Measurements from ENCODE around the gene SPOP. TPM values are rescaled to one million over a fixed set of nuclear protein-coding genes. Genes with fewer than 3 reads are reported as not detected.
"Not testable (repeated sequence)": the region's sequence is repeated elsewhere in the genome, so short reads cannot be mapped to it uniquely, and the experiment has no call there.

The SPOP gene
- total RNA-seq, 1 experiment from 2014 or later: 79.9 TPM

GRCh38 chr17:49551221-49552069, 126.5 kb downstream of the SPOP start:
- CTCF ChIA-PET: no interaction called here
- intact Hi-C loops (cut with micrococcal nuclease; ENCODE audit: unreplicated experiment): loop anchor here (2.0 kb wide), 1 partner anchor 237 kb away; no protein-coding TSS in a partner anchor
- BruUV-seq (replicated peaks): no TSS peak

GRCh38 chr17:49550764-49551163, 127.1 kb downstream of the SPOP start:
- H3K27me3 Mint-ChIP-seq (ENCODE audit: unreplicated experiment): peaks cover 37% of the 10 kb centered on the region
- DNase-seq; H3K27ac Mint-ChIP-seq (ENCODE audit: unreplicated experiment); intact Hi-C loops (cut with micrococcal nuclease; ENCODE audit: unreplicated experiment); H3K4me1 Mint-ChIP-seq (ENCODE audit: low read depth, unreplicated experiment); H3K9me3 Mint-ChIP-seq (ENCODE audit: low read depth, unreplicated experiment); BruUV-seq (replicated peaks); H3K36me3 Mint-ChIP-seq (ENCODE audit: insufficient read depth, unreplicated experiment); H3K4me3 Mint-ChIP-seq (ENCODE audit: low read depth, unreplicated experiment): not testable (repeated sequence)
- CTCF ChIA-PET: interaction anchor here (0.6 kb wide), 1 partner anchor 17 kb away, joined by 3 read pairs; no protein-coding TSS in a partner anchor

More at GRCh38 chr17:49551221-49552069, 126.5 kb downstream of the SPOP start:
- Mint-ChIP-seq H3K27ac (ENCODE audit: unreplicated experiment) (no peak overlapping the region), H3K9me3 (ENCODE audit: low read depth, unreplicated experiment) (no peaks in the 10 kb centered on the region), H3K4me3 (ENCODE audit: low read depth, unreplicated experiment) (no peak overlapping the region), H3K36me3 (ENCODE audit: insufficient read depth, unreplicated experiment) (no peaks in the 10 kb centered on the region), H3K27me3 (ENCODE audit: unreplicated experiment) (peaks cover 36% of the 10 kb centered on the region), H3K4me1 (ENCODE audit: low read depth, unreplicated experiment) (no peaks in the 10 kb centered on the region)
- DNase-seq: no peak
- TF ChIP-seq CTCF (IDR thresholded peaks at IDR 0.05; ENCODE audit: unreplicated experiment): no peak

- Mint-ChIP-seq H3K27ac (ENCODE audit: unreplicated experiment) (no peak overlapping the region), H3K27me3 (ENCODE audit: unreplicated experiment) (peaks cover 37% of the 10 kb centered on the region), H3K9me3 (ENCODE audit: low read depth, unreplicated experiment) (no peaks in the 10 kb centered on the region), H3K36me3 (ENCODE audit: insufficient read depth, unreplicated experiment) (no peaks in the 10 kb centered on the region), H3K4me1 (ENCODE audit: low read depth, unreplicated experiment) (no peaks in the 10 kb centered on the region), H3K4me3 (ENCODE audit: low read depth, unreplicated experiment) (no peak overlapping the region)
- CTCF ChIA-PET: interaction anchor here (0.6 kb wide), 2 partner anchors 18 to 175 kb away, joined by 3 to 4 read pairs; no protein-coding TSS in a partner anchor
- BruUV-seq (replicated peaks): no TSS peak
- DNase-seq: no peak
- TF ChIP-seq CTCF (IDR thresholded peaks at IDR 0.05; ENCODE audit: unreplicated experiment): no peak
- intact Hi-C loops (cut with micrococcal nuclease; ENCODE audit: unreplicated experiment): loop anchor here (2.0 kb wide), 2 partner anchors 115 to 141 kb away; no protein-coding TSS in a partner anchor
These were observed 127.9 kb downstream of the SPOP start for GRCh38 chr17:49549691-49550678.

GRCh38 chr17:49549311-49549605, 128.6 kb downstream of the SPOP start:
- no peak for TF ChIP-seq CTCF (IDR thresholded peaks at IDR 0.05; ENCODE audit: unreplicated experiment)
- DNase-seq: no peak
- CTCF ChIA-PET: no interaction called here
- peaks cover 44% of the 10 kb centered on the region for H3K27me3 Mint-ChIP-seq (ENCODE audit: unreplicated experiment)
- H3K4me3 Mint-ChIP-seq (ENCODE audit: low read depth, unreplicated experiment): no peak overlapping the region
- intact Hi-C loops (cut with micrococcal nuclease; ENCODE audit: unreplicated experiment): loop anchor here (2.0 kb wide), 2 partner anchors 114 to 140 kb away; no protein-coding TSS in a partner anchor
- peaks cover under 1% of the 10 kb centered on the region for H3K9me3 Mint-ChIP-seq (ENCODE audit: low read depth, unreplicated experiment)
- H3K4me1 Mint-ChIP-seq (ENCODE audit: low read depth, unreplicated experiment): no peaks in the 10 kb centered on the region
- no peak overlapping the region for H3K27ac Mint-ChIP-seq (ENCODE audit: unreplicated experiment)
- no peaks in the 10 kb centered on the region for H3K36me3 Mint-ChIP-seq (ENCODE audit: insufficient read depth, unreplicated experiment)
- no TSS peak for BruUV-seq (replicated peaks)

Other genes starting within 250 kb of the SPOP start
- 0.32 and 0.66 TPM in 2 replicates for gene NGFR, start 182.8 kb downstream of the SPOP start, total RNA-seq (2022)
- not detected in 2 replicates for gene NXPH3, start 102.2 kb downstream of the SPOP start, total RNA-seq (2022)
- gene SLC35B1, start 29.9 kb upstream of the SPOP start, total RNA-seq (2022): 117 and 127 TPM in 2 replicates
- 14.2 and 14.9 TPM in 2 replicates for gene FAM117A, start 86.0 kb upstream of the SPOP start, total RNA-seq (2022)
- 90.6 and 96.7 TPM in 2 replicates for gene KAT7, start 110.6 kb upstream of the SPOP start, total RNA-seq (2022)
- not detected in 2 replicates for gene TAC4, start 170.0 kb upstream of the SPOP start, total RNA-seq (2022)